Occipital lobe (tissue), 2 donors: ENCODE data around the gene PHF21B. TPM values are rescaled to one million over a fixed set of nuclear protein-coding genes. Genes with fewer than 3 reads are reported as not detected.
"Not testable (repeated sequence)": the region's sequence is repeated elsewhere in the genome, so short reads cannot be mapped to it uniquely, and the experiment has no call there.

Experiments
- DNase-seq: peaks from one replicate; lab custom pipeline; 2025; lab: John Stamatoyannopoulos, UW
- total RNA-seq: library from RNA; depleted of rRNA; stranded (reverse); fragments of >200 nt; gene quantifications from one replicate; pipeline ENCODE4 v1.2.3, GENCODE V29; 2014

Gene PHF21B
- total RNA-seq, 1 donor from 2014 or later, result 8.1 TPM

DNA sequence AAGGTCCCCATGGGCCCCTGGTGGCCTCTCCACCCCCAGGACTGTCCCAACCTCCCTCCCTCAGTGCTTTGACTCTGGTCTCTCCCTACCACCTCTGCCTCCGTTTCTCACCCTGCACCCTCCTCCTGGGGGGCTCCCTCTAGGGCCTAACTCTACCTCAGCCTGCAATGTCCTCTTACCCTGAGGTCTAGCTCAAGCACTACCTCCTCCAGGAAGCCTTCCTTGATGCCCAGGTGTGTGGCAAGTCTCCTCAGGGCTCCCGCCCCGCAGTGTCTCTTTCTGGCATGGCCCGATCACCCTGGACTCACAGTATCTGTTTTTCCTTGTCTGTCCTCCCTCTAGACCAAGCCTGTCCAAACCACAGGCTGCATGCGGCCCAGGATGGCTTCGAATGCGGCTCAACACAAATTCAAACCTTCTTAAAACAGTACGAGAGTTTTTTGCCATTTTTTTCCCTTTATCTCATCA, 90.8 kb downstream of the PHF21B start:
- no peak for DNase-seq

DNA sequence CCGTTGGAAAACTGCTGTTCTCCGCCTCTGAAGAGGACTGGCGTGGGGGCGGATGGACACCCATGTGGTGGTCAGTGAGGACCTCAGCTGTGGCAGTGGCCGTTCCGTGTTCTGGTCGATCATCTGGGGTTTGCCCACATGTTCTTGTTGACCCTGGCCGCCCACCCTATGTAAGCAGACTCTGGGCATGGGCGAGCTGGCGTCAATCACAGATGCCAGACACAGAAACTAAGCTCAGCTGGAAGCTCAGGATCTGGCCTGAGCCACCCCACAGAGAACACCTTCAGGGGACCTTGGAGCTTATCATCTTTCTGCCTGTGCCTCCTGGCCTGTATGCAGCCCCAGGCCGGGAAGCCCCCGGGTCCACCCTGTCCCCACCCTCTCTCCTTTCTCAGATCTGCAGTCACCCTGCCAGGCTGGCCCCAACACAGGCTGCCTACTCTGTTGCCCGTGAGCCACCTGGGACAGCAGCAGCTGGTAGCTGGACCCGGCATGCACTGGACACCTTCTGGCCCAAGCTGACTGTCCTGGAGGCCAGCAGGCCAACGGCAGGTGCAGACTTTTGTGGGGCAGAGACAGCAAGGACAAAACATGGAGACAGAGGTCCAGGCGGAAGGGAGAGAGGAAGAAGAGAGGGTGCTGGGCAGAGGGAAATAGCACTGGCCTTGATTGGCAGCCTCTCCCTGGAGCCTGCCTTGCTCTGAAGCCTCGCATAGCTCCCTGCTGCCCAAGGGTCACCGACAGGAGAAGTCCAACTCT, 91.5 kb downstream of the PHF21B start:
- DNase-seq, result no peak

DNA sequence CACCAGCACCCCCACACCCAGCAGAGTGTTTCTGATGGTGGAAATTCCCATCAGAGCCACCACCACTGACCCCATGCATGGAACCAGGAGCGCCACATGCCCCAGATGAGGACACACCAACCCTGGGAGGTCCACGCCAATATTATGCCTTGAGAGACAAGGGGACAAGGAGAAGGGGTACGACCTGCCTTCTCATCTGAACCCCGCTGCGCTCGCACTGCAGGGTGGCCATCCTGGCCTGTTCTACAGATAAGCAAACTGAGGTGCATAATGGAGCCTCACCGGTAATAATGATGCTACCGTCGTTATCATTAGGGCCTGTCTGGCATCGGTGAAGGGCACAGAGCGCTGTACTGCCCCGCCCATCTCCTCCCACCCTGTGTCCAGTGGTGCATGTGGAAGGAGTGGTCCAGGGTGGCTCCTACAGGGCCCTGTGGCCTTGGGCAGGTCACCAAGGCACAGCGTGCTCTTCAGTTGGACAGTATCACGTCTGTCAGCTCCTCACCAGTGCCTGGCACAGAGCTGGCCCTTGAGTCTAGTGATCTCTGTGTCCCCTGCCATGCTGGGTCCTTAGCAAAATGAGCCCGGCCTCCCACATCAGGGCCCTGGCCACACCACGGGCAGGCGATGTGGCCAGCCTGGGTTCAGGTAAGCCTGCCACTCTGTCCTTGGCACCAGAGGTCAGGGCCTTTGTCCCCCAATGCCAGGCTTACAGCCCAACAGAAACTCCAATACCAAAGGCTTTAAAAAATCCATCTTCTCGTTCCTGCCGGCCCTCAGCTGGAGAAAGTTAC, 92.2 kb downstream of the PHF21B start:
- DNase-seq, result no peak

DNA sequence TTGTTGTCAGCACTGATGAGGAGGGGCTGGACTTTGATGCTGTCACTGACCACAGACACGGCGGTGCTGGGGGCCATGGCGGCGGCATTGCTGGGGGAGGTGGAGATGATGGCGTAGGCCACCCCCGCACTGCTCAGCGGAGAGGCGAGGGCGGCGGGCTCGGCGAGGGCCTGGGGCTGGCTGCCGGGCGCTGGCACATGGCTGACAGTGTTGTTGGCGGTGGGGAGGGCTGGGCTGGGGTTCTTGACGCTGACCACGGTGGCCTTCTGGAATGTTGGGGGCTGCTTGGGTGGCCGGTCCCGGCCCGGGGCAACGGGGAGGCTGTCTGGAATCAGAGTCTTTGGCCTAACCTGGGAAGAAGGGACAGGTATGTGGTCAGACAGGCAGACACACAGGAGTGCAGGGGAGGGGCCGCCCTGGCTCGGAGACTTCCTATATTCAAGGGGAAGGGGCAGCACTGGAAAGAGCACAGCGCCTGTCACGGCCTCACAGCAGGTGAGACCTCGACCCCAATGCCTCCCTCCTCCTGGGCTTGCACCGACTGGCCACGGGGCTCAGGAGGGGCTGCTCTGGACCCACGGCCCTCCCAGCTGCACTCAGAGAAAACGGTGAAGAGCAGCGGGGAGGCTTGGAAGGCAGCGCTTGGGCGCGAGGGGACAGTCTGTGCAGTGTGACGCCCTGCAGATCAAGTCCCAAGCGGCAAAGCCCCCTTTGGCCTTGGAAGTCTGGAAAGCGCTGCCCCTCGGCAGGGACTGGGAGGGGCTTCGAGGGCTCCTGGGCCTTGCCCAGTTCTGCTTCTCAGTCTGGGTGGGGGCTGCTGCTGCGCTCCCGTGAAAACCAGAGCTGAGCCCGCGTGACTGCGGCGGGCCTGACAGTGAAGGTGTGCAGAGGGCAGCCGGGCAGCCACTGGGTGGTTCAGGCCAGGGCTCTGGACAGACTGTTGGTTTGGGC, 93.2 kb downstream of the PHF21B start:
- DNase-seq, result no peak

DNA sequence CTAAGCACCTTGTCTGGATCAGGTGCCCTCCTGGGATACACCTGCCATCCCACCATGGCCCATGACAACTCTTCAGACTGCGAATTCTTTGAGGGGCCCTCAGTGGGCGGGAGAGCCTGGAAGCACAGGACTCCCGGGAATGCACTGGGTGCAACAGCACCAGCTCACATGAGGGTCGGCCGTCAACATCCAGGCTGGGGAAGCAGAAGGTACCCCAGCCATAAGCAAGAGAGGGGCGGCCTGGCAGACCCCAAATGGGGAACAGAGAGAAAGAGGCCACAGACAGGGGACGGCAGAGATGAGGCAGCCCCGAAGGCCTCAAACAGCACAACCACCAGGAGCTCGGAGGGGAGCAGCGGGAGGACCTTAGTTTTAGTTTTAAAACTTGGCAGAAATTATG, 94.4 kb downstream of the PHF21B start:
- DNase-seq, result no peak

DNA sequence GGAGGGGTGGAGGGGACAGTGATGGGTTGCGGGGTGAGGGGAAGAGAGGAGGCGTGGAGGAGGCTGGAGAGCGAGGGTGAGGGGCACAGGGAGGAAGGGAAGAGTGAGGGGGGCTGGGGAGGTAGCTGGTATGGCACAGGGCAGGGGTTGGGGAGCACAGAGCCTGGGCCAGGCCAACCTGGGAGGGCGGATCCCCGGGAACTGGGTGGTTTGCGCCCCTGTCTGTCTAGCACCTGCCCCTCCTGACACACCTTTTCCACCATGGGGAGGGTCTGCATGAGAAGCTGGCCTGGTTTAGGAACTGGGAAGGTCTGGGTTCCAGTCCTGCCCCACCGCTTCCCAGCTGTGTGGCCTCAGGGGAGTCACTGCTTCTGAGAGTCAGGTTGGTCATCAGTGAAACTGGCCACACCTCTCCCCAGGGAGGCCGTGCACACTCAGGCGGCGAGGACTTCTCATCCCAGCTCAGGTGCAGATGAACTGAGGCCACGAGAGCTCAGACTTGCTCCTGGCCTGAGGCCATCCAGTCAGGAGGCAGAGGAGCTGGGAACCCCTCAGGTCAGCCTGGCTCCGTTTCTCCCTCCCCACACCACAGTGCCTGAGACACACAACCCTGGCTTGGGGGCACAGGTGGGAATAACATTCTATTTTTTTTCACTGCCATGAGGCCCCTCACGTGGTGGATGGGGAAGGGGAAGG, 95.6 kb downstream of the PHF21B start:
- no peak for DNase-seq

DNA sequence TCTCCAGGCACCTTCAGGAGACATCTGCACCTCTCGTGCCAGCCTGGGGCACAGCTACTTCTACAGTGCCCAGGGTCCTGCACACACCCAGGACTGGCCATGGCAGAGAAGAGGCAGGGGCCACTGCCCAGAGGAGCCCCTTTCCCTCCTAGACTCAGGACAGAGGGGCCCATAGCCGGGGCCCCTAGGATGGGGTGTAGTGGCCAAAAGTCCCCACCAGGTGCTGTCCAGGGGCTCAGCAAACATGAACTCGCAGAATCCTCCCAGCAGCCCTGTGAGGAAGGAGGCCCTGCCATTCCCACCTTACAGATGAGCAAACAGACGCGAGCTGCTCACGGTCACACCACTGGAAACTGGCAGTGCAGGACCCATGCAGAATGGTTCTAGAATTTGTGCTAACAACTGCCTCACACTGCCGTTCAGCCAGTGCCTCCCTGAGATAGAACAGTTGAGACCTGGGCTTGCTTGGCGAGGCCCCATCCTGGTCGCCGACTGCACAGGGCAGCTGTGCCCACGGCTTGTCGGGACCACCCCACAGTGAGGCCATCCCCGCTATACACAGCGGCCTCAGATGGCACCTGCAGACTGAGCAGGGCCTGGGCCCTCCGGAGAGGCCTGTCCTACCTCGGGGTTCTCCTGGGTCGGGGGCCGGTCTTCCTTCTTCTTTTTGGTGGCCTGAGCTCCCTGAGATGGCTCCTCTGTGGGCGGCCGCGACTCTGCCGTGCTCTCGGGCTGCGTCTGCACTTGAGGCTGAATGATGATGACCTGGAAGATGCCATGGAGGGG, 96.4 kb downstream of the PHF21B start:
- no peak for DNase-seq

DNA sequence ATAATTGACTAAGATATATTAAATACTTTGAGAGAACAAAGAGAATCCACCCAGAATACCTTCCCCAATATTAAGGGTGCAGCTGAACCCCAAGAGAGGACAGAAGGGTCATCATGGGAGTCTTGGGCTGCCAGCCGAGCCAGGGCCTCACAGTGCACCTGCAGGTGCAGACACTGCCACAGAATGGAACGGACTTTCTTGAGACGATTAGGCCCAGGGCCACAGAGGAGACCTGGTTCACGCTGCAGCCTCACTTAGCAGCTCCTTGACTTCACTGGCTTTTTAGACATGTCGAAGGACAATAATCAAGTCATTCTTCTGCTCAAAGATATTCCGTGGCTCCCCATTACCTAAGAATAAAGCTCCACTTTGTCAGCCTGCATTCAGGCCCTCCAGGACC, 100.6 kb downstream of the PHF21B start:
- DNase-seq, result no peak

DNA sequence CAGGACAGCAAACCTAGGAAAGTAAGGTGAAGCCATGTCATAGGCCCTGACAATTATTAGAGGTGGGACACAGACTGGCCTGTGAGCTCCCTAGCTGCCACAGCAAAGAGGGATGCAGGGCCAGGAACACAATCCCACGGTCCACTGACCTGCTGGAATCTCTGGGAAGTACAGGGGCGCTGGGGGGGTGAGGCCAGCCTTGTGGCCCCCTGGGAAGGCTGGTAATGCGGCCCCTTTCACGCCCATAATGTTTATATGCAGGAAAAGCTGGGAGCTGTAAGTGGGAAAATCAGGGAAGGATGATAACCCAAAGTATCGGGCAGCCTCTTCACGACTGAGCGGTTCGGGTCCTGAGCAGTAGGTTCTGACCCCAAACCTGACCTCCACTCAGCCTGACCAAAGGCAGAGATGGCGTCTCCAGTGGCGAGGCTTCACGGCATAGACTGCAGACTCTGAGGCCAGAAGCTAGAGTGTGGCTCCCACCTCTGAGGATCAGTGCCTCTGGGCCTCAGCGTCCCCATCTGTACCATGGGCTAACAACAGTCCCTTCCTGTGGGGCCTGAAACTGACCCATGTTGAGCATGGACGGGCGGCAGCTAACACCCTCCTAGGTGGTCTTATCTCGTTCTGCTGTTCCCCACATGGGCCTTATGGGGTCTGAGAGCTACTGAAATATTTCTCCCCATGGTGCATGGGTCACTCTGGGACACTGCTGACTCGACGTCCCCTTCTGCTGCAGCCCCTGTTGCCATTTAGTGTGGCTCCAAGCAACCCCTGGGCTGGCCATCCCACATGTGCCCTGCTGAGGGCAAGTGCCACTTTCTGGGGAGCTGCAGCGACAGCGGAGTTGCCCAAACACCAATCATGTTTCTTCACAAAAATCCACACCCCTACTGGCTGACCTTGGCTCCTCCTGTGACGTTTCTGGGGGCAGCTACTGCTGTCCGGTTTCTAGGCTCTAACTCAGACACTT, 101.8 kb downstream of the PHF21B start:
- DNase-seq, result no peak

DNA sequence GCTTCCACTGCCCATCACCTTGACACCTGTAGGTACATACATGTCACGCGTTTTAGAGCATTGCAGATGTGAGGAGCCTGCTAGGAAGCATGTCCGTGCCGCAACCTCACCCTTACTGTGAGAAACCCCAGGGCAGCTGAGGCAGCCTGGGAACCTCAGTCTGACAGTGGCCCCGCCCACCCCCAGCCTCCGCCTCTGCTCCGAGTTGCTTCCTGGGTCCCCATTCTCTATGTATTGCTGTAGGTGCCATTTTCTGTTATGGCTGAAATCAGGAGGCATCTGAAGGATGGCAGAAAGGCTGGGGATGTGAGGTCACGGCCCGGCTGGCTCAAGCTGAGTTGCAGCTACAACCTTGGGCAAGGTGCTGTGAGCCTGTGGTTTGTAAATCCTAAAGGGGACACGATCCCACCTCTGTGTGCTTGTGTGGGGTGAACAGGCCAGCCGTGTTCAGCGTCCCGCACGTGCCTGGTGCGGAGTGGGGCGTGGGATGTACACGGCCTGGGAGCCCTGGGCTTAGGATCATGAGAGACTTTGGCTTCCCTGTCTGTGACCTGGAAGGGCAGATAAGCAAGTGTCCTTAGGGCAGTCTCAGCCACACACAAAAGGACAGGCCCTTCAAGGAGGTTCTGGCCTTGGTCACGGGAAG, 102.7 kb downstream of the PHF21B start:
- no peak for DNase-seq

DNA sequence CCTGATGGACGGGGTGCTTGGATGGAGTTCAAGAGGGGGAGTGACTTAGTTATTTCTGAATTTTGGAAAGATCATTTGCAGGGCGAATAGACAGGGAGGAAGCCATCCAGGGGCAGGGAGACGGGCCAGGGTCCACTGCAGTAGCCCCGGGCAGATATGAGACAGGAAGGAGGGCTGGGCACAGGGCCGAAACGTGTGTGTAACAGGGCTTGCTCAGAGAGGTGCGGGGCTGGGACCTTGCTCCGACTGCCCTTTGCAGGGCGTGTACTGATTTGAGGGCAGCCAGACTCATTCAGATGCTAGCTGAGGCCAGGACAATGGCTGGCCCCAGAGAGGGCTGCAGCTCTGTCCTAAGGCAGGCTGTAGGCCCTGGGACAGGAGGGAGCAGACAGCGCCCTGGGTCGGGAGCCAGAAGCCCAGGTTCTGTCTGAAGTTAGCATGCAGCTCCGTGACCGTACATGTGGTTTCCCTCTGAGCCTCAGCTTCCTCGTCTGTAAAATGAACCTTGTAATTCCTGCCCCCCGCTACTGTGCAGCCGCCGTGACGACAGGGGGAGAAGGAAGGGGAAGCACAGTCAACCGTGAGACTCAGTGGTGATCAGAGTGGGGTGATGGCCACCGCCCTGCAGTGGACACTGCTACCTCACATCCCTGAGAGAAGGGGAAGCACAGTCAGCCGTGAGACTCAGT, 103.4 kb downstream of the PHF21B start:
- no peak for DNase-seq

DNA sequence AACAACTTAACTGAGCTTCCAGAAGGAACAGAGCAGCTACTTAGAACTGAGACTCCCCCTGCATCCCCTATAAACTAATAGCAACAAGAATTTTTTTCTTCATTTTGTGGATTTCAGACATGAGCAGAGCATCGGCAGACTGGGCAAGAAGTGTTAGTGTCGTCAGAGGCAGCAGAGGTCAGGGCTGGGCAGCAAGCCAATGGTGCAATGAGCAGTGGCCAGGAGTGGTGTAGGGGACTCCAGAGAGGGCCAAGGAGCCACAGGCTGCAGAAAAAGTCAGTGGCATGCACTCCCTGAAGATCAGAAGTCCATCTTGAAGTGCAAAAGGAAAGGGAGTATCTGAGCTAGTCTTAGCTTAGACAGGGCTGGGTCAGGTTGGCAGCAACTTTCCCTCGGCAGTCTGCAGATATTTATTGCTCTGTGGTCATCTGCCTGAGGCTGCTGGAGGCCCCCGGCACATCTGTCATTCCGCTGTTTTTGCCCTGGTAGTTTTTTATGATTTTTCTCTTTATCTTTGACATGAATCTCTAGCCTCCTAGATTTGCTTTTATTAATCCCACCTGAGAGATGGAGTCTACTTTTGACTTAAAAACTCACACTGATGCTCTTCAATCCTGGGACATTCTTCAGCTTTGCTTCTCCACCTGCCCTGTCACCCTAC, 105.2 kb downstream of the PHF21B start:
- not testable (repeated sequence) for DNase-seq

DNA sequence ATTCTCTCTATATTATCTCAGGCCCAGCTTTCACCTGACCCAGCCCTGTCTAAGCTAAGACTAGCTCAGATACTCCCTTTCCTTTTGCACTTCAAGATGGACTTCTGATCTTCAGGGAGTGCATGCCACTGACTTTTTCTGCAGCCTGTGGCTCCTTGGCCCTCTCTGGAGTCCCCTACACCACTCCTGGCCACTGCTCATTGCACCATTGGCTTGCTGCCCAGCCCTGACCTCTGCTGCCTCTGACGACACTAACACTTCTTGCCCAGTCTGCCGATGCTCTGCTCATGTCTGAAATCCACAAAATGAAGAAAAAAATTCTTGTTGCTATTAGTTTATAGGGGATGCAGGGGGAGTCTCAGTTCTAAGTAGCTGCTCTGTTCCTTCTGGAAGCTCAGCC, 106.6 kb downstream of the PHF21B start:
- DNase-seq, result not testable (repeated sequence)

DNA sequence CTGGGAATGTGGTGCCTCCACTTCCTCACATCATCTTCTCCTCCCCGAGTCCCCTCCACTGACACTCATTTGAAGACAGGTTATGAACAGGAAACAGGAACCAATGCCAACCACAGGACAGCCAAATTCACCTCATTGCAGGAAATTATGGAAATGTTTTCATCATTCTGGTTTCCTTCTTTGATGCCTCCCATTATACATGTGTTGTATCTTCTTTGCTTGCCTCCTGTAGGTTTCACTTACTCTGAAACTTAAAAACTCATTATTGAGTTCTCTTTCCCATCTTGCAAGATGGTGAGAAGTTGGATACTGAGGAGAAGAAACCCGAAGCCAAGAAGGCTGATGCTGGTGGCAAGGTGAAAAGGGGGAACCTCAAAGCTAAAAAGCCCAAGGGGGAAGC, 108.5 kb downstream of the PHF21B start:
- no peak for DNase-seq

DNA sequence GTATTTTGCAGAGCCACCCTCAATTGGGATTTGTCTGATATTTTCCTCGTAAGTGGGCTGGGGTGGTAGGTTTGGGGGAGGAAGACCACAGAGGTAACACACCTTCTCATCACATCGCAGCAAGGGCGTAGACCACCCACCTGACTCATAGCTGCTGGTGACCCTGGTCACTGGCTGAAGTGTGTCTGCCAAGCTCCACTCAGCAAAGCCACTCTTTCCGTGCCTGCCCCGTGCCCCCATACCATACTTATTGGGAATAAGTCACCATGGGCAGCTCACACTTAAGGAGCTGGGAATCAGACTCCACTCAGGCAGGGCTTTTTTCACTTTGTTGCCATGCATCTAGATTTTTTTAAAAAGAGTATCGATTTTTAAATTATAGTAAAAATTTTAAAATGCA, 111.6 kb downstream of the PHF21B start:
- DNase-seq, result no peak

DNA sequence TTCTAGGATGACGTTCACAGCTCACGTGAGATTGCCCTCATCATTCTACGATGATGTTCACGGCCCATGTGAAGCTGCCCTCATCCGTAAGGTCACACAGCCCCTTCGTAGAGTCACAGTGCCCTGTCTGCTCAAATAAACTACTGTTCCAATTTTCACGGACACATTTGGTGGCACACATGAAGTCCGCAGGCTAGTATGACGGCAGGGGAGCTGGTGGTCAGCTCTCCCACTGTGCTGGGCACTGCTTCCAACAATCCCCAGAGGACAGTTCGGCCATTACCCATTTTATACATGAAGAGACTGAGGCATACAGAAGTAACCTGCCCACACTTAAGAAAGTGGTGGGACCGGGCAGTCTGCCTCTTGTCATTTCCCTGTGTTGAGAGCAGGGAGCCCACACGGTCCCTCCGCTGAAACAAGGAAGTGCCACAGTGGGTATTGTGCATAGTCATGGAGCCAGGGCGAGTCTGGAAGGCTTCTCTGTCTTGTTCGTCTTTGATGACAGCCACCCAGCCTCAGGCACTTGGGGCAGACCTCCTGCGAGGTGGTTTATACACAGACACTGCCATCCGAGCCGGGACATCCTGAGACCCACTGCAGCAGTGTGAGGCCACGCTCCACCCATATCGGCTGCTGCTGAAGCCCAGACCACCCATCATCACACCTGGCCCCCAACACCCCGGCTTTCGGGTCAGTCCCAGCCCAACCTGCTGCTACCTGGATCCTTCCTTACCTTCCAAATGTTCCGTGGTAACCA, 114.3 kb downstream of the PHF21B start:
- DNase-seq, result no peak

DNA sequence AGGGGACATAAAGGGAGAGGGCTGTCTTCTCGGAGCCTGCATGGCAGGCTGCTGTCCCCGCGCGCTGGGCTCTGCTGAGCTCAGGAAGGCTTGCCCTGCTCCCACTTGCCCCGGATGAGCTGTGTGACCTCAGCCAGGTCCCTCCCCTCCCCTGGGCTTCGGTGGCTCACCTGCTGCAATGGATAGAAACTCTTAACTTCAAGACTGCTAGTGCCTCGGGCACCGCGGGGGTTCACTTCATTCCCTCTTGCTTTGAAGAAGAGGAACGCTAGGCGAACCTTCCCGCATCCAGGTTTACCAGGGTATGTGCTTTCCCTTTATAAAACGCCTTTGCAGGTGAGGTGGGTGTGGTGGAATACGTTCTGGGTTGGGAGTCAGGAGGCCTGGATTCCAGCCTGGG, 115.0 kb downstream of the PHF21B start:
- no peak for DNase-seq
